B cell (primary cell): Measurements from ENCODE around the gene HHAT.

ENCODE experiments used
- EZH2 ChIP-seq: IDR thresholded peaks from 2 replicates; pipeline ENCODE4 v1.6.1; 2012; ENCODE audit warnings: borderline replicate concordance, low read depth, mild to moderate bottlenecking, moderate library complexity, low read length; ENCODE audit not compliant: insufficient read depth, poor library complexity, severe bottlenecking
- TF ChIP-seq, protein P1 (sequence below): fragments of 200-600 bp; IDR thresholded peaks from one replicate; pipeline ENCODE4 v1.8.0; 2022; ENCODE audit warnings: antibody characterized with exemption, mild to moderate bottlenecking

DNA sequence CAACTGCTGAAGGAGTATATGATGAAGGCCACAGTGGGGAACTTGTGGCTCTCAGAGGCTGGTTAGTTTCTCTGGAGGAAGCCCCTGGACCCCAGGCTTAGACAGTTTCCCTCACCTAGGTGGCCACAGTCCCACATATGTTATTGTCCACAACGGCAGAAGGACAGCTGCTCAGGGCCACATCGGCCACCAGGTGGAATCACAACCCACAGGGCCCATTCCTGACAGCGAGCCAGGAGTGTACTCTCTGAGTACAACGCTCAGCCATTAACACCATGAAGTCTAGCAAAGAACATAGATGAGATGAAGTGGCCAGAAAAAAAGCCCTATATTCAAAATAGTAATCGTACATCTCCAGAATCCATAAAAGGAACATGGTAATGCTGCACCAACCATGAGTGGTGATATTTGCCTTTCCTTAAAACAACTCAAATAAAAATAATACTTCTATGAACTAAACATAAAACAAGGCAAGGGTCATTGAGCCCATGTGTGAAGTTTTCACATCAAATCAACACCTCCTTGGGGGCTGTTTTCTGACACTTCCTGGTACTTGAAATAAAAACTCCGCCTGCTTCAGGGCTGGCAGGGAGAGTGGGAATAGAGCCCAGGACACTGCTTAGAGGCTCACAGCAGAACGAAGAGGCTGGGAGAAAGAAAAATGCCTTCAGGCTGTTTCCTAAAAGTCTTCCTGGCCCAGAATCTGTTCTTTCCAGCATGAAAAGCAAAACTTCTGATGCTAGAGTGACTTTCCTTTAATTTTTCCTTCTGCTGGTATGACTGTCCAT, 383.3 kb downstream of the HHAT start:
- TF ChIP-seq, protein P1, sequence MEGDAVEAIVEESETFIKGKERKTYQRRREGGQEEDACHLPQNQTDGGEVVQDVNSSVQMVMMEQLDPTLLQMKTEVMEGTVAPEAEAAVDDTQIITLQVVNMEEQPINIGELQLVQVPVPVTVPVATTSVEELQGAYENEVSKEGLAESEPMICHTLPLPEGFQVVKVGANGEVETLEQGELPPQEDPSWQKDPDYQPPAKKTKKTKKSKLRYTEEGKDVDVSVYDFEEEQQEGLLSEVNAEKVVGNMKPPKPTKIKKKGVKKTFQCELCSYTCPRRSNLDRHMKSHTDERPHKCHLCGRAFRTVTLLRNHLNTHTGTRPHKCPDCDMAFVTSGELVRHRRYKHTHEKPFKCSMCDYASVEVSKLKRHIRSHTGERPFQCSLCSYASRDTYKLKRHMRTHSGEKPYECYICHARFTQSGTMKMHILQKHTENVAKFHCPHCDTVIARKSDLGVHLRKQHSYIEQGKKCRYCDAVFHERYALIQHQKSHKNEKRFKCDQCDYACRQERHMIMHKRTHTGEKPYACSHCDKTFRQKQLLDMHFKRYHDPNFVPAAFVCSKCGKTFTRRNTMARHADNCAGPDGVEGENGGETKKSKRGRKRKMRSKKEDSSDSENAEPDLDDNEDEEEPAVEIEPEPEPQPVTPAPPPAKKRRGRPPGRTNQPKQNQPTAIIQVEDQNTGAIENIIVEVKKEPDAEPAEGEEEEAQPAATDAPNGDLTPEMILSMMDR, result no peak
- TF ChIP-seq EZH2, result no peak
